ENCODE results near the gene RMI1.

Gene RMI1

GRCh38 chr9:83965350-83966208 is 15.0 kb upstream of the RMI1 start:
- DNase-seq (ENCODE audit: low read depth): no peak
- TF ChIP-seq CTCF (IDR thresholded peaks at IDR 0.05; ENCODE audit: low read depth, low read length, missing control alignments): no peak
- in situ Hi-C loops (cut with HindIII; ENCODE audit: low sequenced_read_pairs): no loop called here
- H3K4me3 ChIP-seq (ENCODE audit: low read depth, low read length): no peak overlapping the region

GRCh38 chr9:83966209-83966582 is 14.4 kb upstream of the RMI1 start:
- in situ Hi-C loops (cut with HindIII; ENCODE audit: low sequenced_read_pairs): no loop called here
- no peak overlapping the region for H3K4me3 ChIP-seq (ENCODE audit: low read depth, low read length)
- no peak for DNase-seq (ENCODE audit: low read depth)
- no peak for TF ChIP-seq CTCF (IDR thresholded peaks at IDR 0.05; ENCODE audit: low read depth, low read length, missing control alignments)

GRCh38 chr9:83967073-83967472 is 13.5 kb upstream of the RMI1 start:
- no peak overlapping the region for H3K4me3 ChIP-seq (ENCODE audit: low read depth, low read length)
- TF ChIP-seq CTCF (IDR thresholded peaks at IDR 0.05; ENCODE audit: low read depth, low read length, missing control alignments): no peak
- in situ Hi-C loops (cut with HindIII; ENCODE audit: low sequenced_read_pairs): no loop called here
- no peak for DNase-seq (ENCODE audit: low read depth)

GRCh38 chr9:83969602-83970001 is 11.0 kb upstream of the RMI1 start:
- H3K4me3 ChIP-seq (ENCODE audit: low read depth, low read length): no peak overlapping the region
- in situ Hi-C loops (cut with HindIII; ENCODE audit: low sequenced_read_pairs): no loop called here
- no peak for TF ChIP-seq CTCF (IDR thresholded peaks at IDR 0.05; ENCODE audit: low read depth, low read length, missing control alignments)
- no peak for DNase-seq (ENCODE audit: low read depth)

- no peak overlapping the region for H3K4me3 ChIP-seq (ENCODE audit: low read depth, low read length)
- TF ChIP-seq CTCF (IDR thresholded peaks at IDR 0.05; ENCODE audit: low read depth, low read length, missing control alignments): no peak
- DNase-seq (ENCODE audit: low read depth): no peak
- in situ Hi-C loops (cut with HindIII; ENCODE audit: low sequenced_read_pairs): no loop called here
Observed at GRCh38 chr9:83971485-83971884, 9.1 kb upstream of the RMI1 start.

GRCh38 chr9:83972286-83972685 is 8.3 kb upstream of the RMI1 start:
- no peak for DNase-seq (ENCODE audit: low read depth)
- no peak overlapping the region for H3K4me3 ChIP-seq (ENCODE audit: low read depth, low read length)
- in situ Hi-C loops (cut with HindIII; ENCODE audit: low sequenced_read_pairs): no loop called here
- no peak for TF ChIP-seq CTCF (IDR thresholded peaks at IDR 0.05; ENCODE audit: low read depth, low read length, missing control alignments)

Data from astrocyte of the cerebellum (primary cell).